Skeletal muscle cell (primary cell): ENCODE results near the gene SPTBN1.

ENCODE experiments used
- DNase-seq: peaks from one replicate; pipeline ENCODE4 v3.0.0-alpha.2; 2010; ENCODE audit warnings: low read depth
- H3K4me3 ChIP-seq: 2 replicates; pipeline ENCODE4 v1.5.1; 2011; ENCODE audit warnings: low read depth, mild to moderate bottlenecking, control low read depth, low read length, moderate library complexity

The SPTBN1 gene

GRCh38 chr2:54579061-54579681 is 123.0 kb downstream of the SPTBN1 start:
- H3K4me3 ChIP-seq = no peak overlapping the region
- no peak for DNase-seq

- no peak for DNase-seq
- H3K4me3 ChIP-seq = no peak overlapping the region
Measured at GRCh38 chr2:54579682-54580620, 123.8 kb downstream of the SPTBN1 start.

DNA sequence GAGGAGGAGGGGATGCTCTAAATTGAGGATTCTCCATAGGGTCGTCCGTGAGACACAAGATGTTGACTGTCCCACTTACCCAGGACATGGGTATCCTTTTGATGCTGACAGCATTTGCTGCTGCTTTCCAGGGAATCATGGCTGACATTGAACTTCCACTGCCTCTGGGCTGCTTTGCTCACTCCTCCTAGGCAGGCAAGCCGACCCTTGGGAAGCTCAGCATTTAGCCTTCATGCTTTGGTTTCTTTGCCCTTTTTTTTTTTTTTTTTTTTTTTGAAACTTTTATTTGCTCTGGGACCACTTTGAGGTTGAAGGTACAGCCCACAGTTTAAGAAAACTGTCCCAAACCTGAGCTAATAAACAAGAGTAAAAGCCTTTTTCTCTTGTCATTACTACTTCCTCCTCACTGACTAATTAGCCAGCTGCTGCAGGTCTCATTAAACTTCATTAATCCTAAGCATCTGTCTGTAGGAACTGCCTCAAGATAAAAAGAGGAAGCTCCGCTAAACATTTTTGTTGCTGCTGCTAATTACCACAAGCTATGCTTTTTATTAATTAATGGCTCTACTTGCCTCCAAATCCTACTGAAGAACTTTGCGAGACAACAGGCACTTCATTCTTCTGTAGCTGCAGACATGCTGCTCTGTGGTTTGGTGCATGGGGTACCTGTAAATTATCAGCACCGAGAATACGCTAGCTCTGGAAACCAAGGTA is 125.4 kb downstream of the SPTBN1 start:
- no peak overlapping the region for H3K4me3 ChIP-seq
- no peak for DNase-seq

DNA sequence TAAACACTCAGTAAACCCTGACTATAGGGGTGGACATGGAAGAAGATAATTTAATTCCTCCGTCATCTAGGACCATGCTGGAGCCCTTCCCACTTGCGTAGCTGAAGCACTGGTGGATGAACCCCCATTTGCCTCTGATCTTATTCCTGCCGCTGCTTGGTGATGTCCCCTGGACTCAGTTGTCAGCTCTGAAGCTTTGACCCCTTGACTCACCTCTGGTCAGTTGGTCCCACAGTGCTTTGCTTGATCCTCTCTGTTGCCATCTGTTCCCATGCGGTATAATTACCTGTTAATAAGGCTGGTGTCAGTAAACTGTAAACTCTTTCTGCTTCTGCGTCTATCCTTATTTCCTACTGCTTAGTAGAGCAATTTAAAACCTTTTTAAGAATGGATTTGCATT is 126.9 kb downstream of the SPTBN1 start:
- no peak overlapping the region for H3K4me3 ChIP-seq
- no peak for DNase-seq

DNA sequence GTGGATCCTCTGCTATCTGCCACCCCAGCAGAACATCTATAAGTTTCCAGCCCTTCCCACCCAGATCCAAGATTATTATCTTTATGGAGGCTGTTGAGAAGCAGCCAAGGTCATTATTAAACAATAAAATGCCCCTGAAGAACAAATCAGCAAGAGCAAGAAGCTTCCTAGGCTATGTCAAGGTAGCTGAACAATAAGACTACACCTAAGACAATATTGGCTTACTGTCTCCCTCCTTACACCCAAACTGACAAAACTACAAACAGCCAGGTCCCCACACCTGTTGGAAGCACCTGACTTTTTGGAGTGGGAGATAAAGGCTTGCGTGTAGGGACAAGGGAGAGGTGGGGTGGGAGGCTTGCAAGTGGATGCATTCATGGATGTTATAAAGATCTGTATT is 128.5 kb downstream of the SPTBN1 start:
- no peak for DNase-seq
- no peak overlapping the region for H3K4me3 ChIP-seq

- no peak for DNase-seq
- no peak overlapping the region for H3K4me3 ChIP-seq
Measured at GRCh38 chr2:54585136-54585733, 129.1 kb downstream of the SPTBN1 start.

DNA sequence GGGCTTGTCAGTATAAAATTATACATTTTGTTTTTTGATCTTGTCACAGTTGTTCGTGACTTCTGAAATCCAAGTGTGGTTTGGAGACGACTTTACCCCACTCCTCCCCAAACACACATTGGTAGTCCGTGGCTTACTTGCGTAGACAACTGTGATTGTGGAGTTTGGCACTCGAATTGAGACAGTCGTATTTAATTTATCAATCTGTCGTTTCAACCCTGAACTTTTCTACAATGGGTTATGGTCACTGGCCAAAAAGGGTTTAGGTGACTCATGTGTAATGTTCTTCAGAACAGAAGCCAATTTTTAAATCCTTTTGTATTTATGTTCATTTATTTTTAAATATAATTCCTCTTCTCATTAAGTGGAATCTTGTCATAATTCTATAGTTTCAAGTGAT is 129.9 kb downstream of the SPTBN1 start:
- no peak for DNase-seq

DNA sequence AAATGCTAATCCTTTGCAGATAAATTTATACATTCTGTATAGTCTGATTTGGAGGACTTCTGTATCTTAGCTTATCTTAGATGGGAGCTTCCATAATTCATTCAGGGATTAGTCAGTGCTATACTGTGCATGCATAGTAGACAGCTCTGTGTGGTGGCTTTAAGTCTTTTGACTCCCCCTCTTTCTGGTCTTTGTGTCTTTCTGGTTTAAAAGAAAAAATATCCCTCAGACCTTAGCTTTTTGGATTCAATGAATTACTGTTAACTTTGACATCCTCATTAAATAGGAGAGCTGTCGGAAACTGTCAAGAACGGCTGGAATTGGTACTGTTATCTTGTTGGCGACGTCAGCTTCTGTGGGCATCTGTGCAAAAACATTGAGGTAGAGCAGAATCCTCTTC is 130.4 kb downstream of the SPTBN1 start:
- DNase-seq = no peak
- H3K4me3 ChIP-seq = no peak overlapping the region

More for the DNA sequence above, 129.9 kb downstream of the SPTBN1 start:
- H3K4me3 ChIP-seq = no peak overlapping the region

DNA sequence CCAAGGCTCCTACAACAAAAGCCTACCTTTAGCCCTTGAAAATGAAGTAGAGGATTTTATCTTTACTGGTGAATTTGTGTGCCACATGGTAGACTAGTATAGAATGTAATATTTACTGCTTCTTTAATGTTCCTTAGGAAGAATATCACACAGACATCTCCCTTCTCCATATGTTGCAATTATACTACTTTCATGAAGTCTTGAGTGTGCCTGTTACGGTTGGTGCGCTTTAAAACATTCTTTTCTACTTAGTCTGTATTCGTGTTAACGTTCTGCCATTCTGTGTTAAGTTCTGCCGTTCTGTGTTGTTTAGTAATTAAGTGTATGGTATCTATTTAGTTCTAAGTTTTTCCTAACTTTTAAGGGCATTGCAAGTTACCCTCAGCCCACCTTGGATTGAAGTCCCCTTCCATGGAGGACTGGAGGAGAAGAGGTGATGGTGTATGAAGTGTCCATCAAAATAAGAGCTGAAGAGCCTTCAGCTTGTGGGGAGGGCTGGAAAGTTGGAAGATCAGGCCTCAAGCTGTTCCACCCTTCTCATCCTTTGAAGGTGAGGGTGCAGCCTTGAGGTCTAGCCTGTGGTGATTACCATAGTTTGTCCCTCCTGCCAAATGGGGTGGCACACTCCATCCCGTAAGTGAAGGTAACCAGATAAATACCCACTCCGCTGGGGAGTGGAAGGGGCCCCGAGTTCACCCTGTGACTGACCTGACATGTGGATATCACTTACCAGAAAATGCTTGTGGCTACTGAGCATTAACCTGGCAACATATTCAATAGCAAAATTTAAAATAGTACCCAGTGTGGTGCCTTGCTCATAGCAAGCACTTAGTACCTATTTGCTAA is 131.3 kb downstream of the SPTBN1 start:
- H3K4me3 ChIP-seq = no peak overlapping the region
- no peak for DNase-seq

GRCh38 chr2:54588244-54588899 is 132.2 kb downstream of the SPTBN1 start:
- no peak overlapping the region for H3K4me3 ChIP-seq
- no peak for DNase-seq

DNA sequence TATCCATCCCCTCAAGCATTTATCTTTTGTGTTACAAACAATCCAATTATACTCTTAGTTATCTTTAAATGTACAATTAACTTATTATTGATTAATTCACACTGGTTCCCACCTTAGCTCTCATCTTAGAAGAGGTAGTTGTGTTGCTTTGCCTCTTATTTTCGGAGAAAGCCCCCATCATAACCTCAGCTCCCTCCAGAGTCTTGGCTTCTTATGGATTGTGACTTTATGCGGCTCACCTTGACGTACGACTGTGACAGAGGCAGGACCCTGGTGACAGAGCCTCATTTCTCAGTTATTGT is 132.9 kb downstream of the SPTBN1 start:
- no peak for DNase-seq
- H3K4me3 ChIP-seq = no peak overlapping the region

- H3K4me3 ChIP-seq = no peak overlapping the region
Measured at GRCh38 chr2:54589340-54590215, 133.5 kb downstream of the SPTBN1 start.

GRCh38 chr2:54590216-54591120 is 134.3 kb downstream of the SPTBN1 start:
- H3K4me3 ChIP-seq = no peak overlapping the region
- no peak for DNase-seq

More at GRCh38 chr2:54589340-54590215, 133.5 kb downstream of the SPTBN1 start:
- DNase-seq = no peak

GRCh38 chr2:54591551-54591950 is 135.4 kb downstream of the SPTBN1 start:
- no peak for DNase-seq
- H3K4me3 ChIP-seq = no peak overlapping the region

- no peak for DNase-seq
- no peak overlapping the region for H3K4me3 ChIP-seq
Measured at GRCh38 chr2:54593249-54593648, 137.1 kb downstream of the SPTBN1 start.

DNA sequence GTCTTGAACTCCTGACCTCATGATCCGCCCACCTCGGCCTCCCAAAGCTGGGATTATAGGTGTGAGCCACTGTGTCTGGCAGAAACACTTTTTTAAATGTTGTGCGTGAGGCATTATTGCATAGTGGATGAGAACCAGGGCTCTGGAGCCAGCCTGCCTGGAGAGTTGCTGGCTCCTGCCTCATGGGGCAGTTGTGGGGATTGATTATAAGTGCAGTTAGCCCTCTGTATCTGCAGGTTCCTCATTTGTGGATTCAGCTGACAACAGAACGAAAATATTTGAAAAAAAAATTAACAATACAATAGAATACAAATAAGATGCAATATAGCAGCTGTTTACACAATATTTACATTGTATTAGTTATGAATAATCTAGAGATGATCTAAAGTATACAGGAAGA is 137.9 kb downstream of the SPTBN1 start:
- H3K4me3 ChIP-seq = no peak overlapping the region
- no peak for DNase-seq
